Measurements from ENCODE around the gene DHRS13.

DNA sequence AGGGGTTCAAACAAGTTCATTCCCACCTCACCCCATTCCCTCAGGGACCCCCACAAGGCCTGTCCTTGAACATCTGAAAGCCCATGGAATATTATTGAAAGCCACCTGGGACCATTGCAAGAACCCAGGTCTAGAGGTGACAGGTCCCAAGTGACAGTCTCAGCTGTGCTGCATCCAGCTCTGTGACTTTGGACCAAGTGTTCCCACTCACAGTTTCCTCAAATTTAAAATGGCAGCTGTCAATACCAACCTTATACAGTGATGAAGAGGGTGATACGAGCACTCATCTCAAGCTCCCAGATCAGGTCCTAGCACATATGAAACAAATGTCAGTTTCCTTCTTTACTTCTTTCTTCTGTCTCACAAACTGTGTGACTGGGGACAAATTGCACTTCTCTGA is 38.9 kb downstream of the DHRS13 start:
- TF ChIP-seq, protein P1, sequence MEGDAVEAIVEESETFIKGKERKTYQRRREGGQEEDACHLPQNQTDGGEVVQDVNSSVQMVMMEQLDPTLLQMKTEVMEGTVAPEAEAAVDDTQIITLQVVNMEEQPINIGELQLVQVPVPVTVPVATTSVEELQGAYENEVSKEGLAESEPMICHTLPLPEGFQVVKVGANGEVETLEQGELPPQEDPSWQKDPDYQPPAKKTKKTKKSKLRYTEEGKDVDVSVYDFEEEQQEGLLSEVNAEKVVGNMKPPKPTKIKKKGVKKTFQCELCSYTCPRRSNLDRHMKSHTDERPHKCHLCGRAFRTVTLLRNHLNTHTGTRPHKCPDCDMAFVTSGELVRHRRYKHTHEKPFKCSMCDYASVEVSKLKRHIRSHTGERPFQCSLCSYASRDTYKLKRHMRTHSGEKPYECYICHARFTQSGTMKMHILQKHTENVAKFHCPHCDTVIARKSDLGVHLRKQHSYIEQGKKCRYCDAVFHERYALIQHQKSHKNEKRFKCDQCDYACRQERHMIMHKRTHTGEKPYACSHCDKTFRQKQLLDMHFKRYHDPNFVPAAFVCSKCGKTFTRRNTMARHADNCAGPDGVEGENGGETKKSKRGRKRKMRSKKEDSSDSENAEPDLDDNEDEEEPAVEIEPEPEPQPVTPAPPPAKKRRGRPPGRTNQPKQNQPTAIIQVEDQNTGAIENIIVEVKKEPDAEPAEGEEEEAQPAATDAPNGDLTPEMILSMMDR (IDR thresholded peaks at IDR 0.05), result no peak
- TF ChIP-seq EP300 (IDR thresholded peaks at IDR 0.05) (no peak), POLR2A (IDR thresholded peaks at IDR 0.05) (no peak)

Measured in ovary (tissue), 3 donors.